Prostate gland (tissue), 2 donors: ENCODE measurements around the gene ATP6V0A4. TPM values are rescaled to one million over a fixed set of nuclear protein-coding genes. Genes with fewer than 3 reads are reported as not detected.

ENCODE experiments used
- DNase-seq: peaks from one replicate; pipeline ENCODE4 v3.0.0-alpha.2; 2019; ENCODE audit warnings: low spot score
- H3K27ac ChIP-seq, 2 donors: fragments of 200-600 bp; sonication (generic); 2 replicates each; pipeline ENCODE4 v1.5.1; 2017 to 2019
- H3K27me3 ChIP-seq: fragments of 200-600 bp; sonication (generic); replicated peaks from 2 replicates; pipeline ENCODE4 v1.5.1; 2019; ENCODE audit not compliant: insufficient read depth
- H3K36me3 ChIP-seq, 2 donors: fragments of 200-600 bp; sonication (generic); 1 replicate in 1 of 2; 2 replicates in 1 of 2; pipeline versions ENCODE4 v1.5.1 to v1.8.1; 2017 to 2019
- H3K4me1 ChIP-seq: fragments of 200-600 bp; sonication (generic); replicated peaks from 2 replicates; pipeline ENCODE4 v1.5.1; 2019
- H3K4me3 ChIP-seq, 2 donors: fragments of 200-600 bp; sonication (generic); 2 replicates each; pipeline ENCODE4 v1.5.1; 2017 to 2019
- H3K9me3 ChIP-seq: fragments of 200-600 bp; sonication (generic); 2 replicates; pipeline ENCODE4 v1.5.1; 2017
- POLR2A ChIP-seq: fragments of 450-650 bp; IDR thresholded peaks from one replicate; pipeline ENCODE4 v1.6.1; 2016; ENCODE audit warnings: antibody characterized with exemption, mild to moderate bottlenecking
- POLR2AphosphoS5 ChIP-seq: sonication (generic); formaldehyde crosslinking; IDR thresholded peaks from one replicate; pipeline ENCODE4 v1.6.1; 2017; ENCODE audit warnings: antibody characterized with exemption
- WGBS: methylation state at CpG from one replicate; pipeline ENCODE4 v1.1.5; 2018; 5-methylcytosine and 5-hydroxymethylcytosine counted together
- intact Hi-C: fragments of 100-400 bp; cut with DNase I; formaldehyde crosslinking; loops from one replicate; pipeline ENCODE4 v1.14.2; 2022
- total RNA-seq, 2 donors: library from RNA; depleted of rRNA; stranded (reverse); fragments of >200 nt; gene quantifications; one replicate each; pipeline ENCODE4 v1.1.0, GENCODE V29; 2016
- TF ChIP-seq, protein P1 (sequence below), 4 experiments: fragments of 200-600 bp in 2 of 4; fragments of 450-650 bp in 2 of 4; sonication (generic) in 2 of 4; IDR thresholded peaks; 1 replicate in 3 of 4; 2 replicates in 1 of 4; pipeline ENCODE4 v1.5.1; 2016 to 2019; ENCODE audit warnings: antibody characterized with exemption in 4 of 4, mild to moderate bottlenecking in 2 of 4, moderate library complexity in 2 of 4

ATP6V0A4 gene
- total RNA-seq, 2 donors from 2014 or later = 0.62 to 1.2 TPM

DNA sequence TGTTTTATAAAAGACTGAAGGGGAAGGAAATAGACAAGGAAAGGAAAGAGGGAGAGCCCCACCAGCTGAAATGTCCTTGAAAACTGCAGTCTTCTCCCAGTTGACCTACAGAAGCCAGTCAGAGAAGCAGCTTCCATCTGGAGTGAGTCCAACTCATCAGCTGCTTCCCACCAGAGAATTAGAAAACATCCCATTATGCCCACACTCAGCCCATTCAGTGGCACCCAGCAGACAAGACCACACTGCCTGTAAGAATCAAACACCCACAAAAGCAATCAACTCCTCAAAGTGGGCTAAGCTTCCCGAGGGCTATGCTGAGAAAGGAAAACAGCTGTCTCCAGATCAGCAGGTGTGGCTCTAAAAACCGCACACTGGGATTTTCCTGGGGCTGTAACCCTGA lies 29.8 kb downstream of the ATP6V0A4 start:
- H3K36me3 ChIP-seq = no peaks in the 10 kb centered on the region
- no peak for TF ChIP-seq POLR2AphosphoS5
- TF ChIP-seq, protein P1, sequence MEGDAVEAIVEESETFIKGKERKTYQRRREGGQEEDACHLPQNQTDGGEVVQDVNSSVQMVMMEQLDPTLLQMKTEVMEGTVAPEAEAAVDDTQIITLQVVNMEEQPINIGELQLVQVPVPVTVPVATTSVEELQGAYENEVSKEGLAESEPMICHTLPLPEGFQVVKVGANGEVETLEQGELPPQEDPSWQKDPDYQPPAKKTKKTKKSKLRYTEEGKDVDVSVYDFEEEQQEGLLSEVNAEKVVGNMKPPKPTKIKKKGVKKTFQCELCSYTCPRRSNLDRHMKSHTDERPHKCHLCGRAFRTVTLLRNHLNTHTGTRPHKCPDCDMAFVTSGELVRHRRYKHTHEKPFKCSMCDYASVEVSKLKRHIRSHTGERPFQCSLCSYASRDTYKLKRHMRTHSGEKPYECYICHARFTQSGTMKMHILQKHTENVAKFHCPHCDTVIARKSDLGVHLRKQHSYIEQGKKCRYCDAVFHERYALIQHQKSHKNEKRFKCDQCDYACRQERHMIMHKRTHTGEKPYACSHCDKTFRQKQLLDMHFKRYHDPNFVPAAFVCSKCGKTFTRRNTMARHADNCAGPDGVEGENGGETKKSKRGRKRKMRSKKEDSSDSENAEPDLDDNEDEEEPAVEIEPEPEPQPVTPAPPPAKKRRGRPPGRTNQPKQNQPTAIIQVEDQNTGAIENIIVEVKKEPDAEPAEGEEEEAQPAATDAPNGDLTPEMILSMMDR (IDR thresholded peaks at IDR 0.05) = no peak
- TF ChIP-seq POLR2A = no peak
- 58% methylated on average over 2 of the region's 2 CpGs for WGBS
- no peak overlapping the region for H3K4me3 ChIP-seq
- H3K27me3 ChIP-seq = no peaks in the 10 kb centered on the region
- no peak for DNase-seq
- H3K4me1 ChIP-seq = no peaks in the 10 kb centered on the region
- H3K27ac ChIP-seq = no peak overlapping the region
- no peaks in the 10 kb centered on the region for H3K9me3 ChIP-seq
- intact Hi-C loops = no loop called here

DNA sequence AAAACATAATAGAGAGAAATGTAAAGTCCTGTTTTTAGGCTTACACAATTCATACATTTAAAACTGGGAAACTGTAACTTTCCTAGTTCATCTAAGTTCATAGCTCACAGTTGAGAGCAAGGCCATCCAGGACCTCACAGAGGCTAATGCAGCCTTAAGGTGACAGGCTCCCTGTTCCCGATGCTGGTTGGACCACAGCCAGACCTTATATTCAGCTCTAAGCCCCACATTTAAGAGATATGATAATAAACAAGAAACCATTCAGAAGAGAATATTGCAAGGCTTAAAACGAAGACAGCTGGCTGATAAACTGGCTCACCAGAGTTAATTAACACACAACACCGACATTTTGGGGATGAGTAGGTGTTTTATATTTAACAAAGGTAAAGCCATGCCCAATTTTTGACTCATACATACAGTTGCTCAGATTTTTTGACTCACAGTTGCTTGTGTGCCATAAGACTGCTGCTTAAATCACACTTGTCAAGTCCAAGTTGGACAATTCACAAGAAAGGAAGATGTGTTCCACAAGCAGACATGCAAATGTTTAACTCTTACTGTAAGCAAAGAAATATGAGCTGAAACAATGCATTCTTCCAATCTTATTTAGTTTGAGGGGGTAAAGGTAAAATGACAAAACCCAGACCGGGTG lies 41.3 kb downstream of the ATP6V0A4 start:
- no peak overlapping the region for H3K27ac ChIP-seq
- TF ChIP-seq POLR2AphosphoS5 = no peak
- TF ChIP-seq, protein P1 (IDR thresholded peaks at IDR 0.05) = no peak
- no peak for TF ChIP-seq POLR2A
- no peaks in the 10 kb centered on the region for H3K9me3 ChIP-seq
- H3K27me3 ChIP-seq = no peaks in the 10 kb centered on the region
- intact Hi-C loops = no loop called here
- no peaks in the 10 kb centered on the region for H3K36me3 ChIP-seq
- DNase-seq = no peak
- H3K4me1 ChIP-seq = no peaks in the 10 kb centered on the region
- whole genome bisulfite sequencing = 29% methylated on average over 4 of the region's 4 CpGs
- no peak overlapping the region for H3K4me3 ChIP-seq

DNA sequence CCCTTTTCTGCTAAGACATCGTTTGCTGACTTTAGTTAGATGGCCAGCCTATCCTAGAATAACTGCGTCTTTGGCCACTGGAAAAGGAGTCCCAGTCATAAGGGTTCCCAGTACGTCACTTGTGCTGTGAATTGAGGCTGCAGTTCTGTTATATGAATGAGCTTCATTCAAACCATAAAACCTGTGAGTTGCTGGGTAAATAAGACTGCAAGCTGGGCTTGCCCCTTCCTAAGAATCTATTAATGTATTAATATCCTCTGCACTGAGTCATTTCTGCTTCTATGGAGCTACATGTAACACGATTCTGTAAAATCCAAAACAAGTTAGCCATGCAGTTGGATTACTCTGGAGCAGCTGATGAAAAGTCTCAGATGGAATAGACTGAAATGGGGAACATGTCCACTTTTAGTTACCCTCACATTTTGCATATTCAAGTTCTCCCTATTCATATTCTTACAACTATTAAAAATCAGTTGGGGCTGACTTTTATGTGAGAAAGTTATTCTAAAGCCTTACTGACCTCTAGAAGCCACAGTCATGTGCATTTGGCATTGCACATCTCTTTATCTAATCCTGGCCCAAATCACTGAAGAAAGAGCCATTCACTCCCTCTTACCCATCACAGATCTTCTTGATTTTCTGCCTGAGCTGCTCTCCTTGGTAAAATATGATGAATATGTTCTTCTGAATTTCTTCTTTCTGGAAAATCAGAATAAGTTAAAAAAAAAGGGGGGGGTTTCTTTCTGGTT lies 42.0 kb downstream of the ATP6V0A4 start:
- no peak for DNase-seq
- TF ChIP-seq, protein P1 (IDR thresholded peaks at IDR 0.05) = no peak
- TF ChIP-seq POLR2A = no peak
- TF ChIP-seq POLR2AphosphoS5 = no peak
- no peak overlapping the region for H3K27ac ChIP-seq
- no peaks in the 10 kb centered on the region for H3K9me3 ChIP-seq
- no peaks in the 10 kb centered on the region for H3K36me3 ChIP-seq
- H3K4me1 ChIP-seq = no peaks in the 10 kb centered on the region
- 52% methylated on average over 4 of the region's 4 CpGs for WGBS
- intact Hi-C loops = no loop called here
- no peak overlapping the region for H3K4me3 ChIP-seq
- no peaks in the 10 kb centered on the region for H3K27me3 ChIP-seq

DNA sequence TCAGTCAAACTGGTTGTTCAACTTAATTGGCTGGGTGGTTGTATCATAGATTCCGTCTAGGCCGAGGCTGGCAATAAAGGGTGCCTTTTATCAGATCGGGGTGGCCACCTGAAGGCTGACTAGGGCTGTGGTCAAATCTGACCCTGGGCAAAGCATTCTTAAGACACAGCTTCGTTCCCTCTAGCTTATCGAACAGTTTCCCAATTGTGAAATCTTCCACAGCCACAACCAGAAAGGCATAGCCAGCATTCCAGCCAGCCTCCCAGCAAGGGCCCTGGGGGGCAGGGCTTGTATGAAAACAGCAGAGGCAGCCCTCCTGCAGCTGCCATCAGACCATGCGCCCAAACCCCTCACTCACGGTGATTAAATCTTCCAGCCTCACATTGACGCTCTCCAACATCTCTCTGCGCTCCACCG lies 42.7 kb downstream of the ATP6V0A4 start:
- no peak overlapping the region for H3K4me3 ChIP-seq
- H3K9me3 ChIP-seq = no peaks in the 10 kb centered on the region
- no peaks in the 10 kb centered on the region for H3K36me3 ChIP-seq
- H3K27ac ChIP-seq = no peak overlapping the region
- TF ChIP-seq POLR2A (no peak), POLR2AphosphoS5 (no peak)
- TF ChIP-seq, protein P1 (IDR thresholded peaks at IDR 0.05) = no peak
- no peak for DNase-seq
- WGBS = 72% methylated on average over 10 of the region's 10 CpGs
- no peaks in the 10 kb centered on the region for H3K4me1 ChIP-seq
- no peaks in the 10 kb centered on the region for H3K27me3 ChIP-seq
- intact Hi-C loops = no loop called here

DNA sequence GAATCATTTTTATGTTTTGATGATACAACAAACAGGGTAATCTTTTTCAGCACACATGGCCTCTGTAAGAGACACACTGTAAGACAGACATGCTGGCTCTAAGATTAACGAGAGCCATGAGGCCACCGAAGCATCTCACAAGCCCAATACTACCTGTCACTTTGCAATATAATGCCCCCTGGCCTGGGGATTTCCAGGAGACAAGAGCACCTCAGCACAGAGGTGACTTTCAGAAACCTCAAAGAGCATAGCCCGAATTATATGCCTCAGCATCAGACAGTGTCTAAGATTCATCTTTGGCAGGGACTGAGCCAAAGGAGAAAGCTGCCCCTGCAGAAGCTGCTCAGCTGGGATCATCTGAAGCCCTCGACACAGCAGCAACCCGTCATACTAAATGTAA lies 44.4 kb downstream of the ATP6V0A4 start:
- WGBS = 65% methylated on average over 5 of the region's 5 CpGs
- intact Hi-C loops = no loop called here
- H3K4me1 ChIP-seq = no peaks in the 10 kb centered on the region
- no peaks in the 10 kb centered on the region for H3K27me3 ChIP-seq
- no peak overlapping the region for H3K27ac ChIP-seq
- TF ChIP-seq, protein P1 (IDR thresholded peaks at IDR 0.05) = no peak
- no peak for TF ChIP-seq POLR2A
- no peak for TF ChIP-seq POLR2AphosphoS5
- no peak for DNase-seq
- H3K9me3 ChIP-seq = no peaks in the 10 kb centered on the region
- no peaks in the 10 kb centered on the region for H3K36me3 ChIP-seq
- no peak overlapping the region for H3K4me3 ChIP-seq
